ENCODE measurements around the gene TMEM53.
"Not testable (repeated sequence)": the region's sequence is repeated elsewhere in the genome, so short reads cannot be mapped to it uniquely, and the experiment has no call there.

DNA sequence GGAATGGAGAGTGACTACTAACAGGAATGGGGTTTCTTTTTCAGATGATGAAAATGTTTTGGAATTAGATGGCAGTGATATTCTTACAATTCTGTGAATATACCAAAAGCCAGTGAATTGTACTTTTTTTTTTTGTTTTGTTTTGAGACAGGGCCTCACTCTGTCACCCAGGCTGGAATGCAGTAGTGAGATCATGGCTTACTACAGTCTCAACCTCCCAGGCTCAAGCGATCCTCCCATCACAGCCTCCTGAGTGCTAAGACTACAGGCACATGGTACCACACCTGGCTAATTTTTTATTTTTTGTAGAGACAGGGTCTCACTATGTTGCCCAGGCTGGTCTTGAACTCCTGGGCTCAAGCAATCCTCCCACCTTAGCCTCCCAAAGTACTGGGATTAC, 7.6 kb downstream of the TMEM53 start:
- TF ChIP-seq, protein P1, sequence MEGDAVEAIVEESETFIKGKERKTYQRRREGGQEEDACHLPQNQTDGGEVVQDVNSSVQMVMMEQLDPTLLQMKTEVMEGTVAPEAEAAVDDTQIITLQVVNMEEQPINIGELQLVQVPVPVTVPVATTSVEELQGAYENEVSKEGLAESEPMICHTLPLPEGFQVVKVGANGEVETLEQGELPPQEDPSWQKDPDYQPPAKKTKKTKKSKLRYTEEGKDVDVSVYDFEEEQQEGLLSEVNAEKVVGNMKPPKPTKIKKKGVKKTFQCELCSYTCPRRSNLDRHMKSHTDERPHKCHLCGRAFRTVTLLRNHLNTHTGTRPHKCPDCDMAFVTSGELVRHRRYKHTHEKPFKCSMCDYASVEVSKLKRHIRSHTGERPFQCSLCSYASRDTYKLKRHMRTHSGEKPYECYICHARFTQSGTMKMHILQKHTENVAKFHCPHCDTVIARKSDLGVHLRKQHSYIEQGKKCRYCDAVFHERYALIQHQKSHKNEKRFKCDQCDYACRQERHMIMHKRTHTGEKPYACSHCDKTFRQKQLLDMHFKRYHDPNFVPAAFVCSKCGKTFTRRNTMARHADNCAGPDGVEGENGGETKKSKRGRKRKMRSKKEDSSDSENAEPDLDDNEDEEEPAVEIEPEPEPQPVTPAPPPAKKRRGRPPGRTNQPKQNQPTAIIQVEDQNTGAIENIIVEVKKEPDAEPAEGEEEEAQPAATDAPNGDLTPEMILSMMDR (IDR thresholded peaks at IDR 0.05), result not testable (repeated sequence)
- not testable (repeated sequence) for TF ChIP-seq TCF7L2 (IDR thresholded peaks at IDR 0.05; ENCODE audit: low read depth, low read length); POLR2AphosphoS5 (IDR thresholded peaks at IDR 0.05; ENCODE audit: low read depth, low read length); SIN3A (IDR thresholded peaks at IDR 0.05; ENCODE audit: borderline replicate concordance, insufficient read depth, low read depth, low read length)
- TF ChIP-seq, protein P2, sequence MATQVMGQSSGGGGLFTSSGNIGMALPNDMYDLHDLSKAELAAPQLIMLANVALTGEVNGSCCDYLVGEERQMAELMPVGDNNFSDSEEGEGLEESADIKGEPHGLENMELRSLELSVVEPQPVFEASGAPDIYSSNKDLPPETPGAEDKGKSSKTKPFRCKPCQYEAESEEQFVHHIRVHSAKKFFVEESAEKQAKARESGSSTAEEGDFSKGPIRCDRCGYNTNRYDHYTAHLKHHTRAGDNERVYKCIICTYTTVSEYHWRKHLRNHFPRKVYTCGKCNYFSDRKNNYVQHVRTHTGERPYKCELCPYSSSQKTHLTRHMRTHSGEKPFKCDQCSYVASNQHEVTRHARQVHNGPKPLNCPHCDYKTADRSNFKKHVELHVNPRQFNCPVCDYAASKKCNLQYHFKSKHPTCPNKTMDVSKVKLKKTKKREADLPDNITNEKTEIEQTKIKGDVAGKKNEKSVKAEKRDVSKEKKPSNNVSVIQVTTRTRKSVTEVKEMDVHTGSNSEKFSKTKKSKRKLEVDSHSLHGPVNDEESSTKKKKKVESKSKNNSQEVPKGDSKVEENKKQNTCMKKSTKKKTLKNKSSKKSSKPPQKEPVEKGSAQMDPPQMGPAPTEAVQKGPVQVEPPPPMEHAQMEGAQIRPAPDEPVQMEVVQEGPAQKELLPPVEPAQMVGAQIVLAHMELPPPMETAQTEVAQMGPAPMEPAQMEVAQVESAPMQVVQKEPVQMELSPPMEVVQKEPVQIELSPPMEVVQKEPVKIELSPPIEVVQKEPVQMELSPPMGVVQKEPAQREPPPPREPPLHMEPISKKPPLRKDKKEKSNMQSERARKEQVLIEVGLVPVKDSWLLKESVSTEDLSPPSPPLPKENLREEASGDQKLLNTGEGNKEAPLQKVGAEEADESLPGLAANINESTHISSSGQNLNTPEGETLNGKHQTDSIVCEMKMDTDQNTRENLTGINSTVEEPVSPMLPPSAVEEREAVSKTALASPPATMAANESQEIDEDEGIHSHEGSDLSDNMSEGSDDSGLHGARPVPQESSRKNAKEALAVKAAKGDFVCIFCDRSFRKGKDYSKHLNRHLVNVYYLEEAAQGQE (IDR thresholded peaks at IDR 0.05; ENCODE audit: insufficient read depth in 1 of 2, low read depth in 2 of 2, low read length in 1 of 2), result not testable (repeated sequence)
